ENCODE measurements around the gene LUC7L2. TPM values are rescaled to one million over a fixed set of nuclear protein-coding genes. Genes with fewer than 3 reads are reported as not detected.
"Not testable (repeated sequence)": the region's sequence is repeated elsewhere in the genome, so short reads cannot be mapped to it uniquely, and the experiment has no call there.

The LUC7L2 gene
- total RNA-seq, 4 donors from 2014 or later, result 125 to 179 (median 145) TPM

GRCh38 chr7:139424004-139424403 lies 64.3 kb downstream of the LUC7L2 start:
- Histone ChIP-seq H3K36me3 (peaks cover 14 to 29% of the 10 kb centered on the region in 2 donors), H3K4me1 (peaks cover 19 to 25% of the 10 kb centered on the region in 2 donors), H3K9me3 (no peaks in the 10 kb centered on the region), H3K27me3 (no peaks in the 10 kb centered on the region), H3K27ac (peak overlapping the region in 1 of 3 donors; percentile 51), H3K4me3 (replicated peaks in 1 of 3) (no peak overlapping the region)
- DNase-seq, result no peak
- intact Hi-C loops (cut with DNase I), result no loop called here
- WGBS, 2 donors, result 88% methylated on average over 4 of the region's 4 CpGs
- TF ChIP-seq CTCF (IDR thresholded peaks at IDR 0.05) (no peak), POLR2A (IDR thresholded peaks at IDR 0.05) (no peak)

GRCh38 chr7:139425701-139426100 lies 66.0 kb downstream of the LUC7L2 start:
- Histone ChIP-seq H3K27ac (peak overlapping the region; percentile 60 to 86 (median 85)), H3K4me1 (peaks cover 30 to 39% of the 10 kb centered on the region in 2 donors), H3K36me3 (peaks cover 7 to 12% of the 10 kb centered on the region in 2 donors)
- H3K4me3 ChIP-seq (replicated peaks in 1 of 3); H3K9me3 ChIP-seq; intact Hi-C loops (cut with DNase I); H3K27me3 ChIP-seq: not testable (repeated sequence)
- peak in 1 of 2 donors; percentile 38 for DNase-seq
- WGBS, 2 donors, result 69 to 73% methylated on average over 10 of the region's 10 CpGs

GRCh38 chr7:139426258-139427028 lies 66.7 kb downstream of the LUC7L2 start:
- Histone ChIP-seq H3K4me3 (replicated peaks in 1 of 3) (no peak overlapping the region), H3K4me1 (peaks cover 34 to 46% of the 10 kb centered on the region in 2 donors), H3K36me3 (peaks cover 7 to 10% of the 10 kb centered on the region in 2 donors), H3K27ac (peak overlapping the region; percentile 85 to 97 (median 86)), H3K27me3 (no peaks in the 10 kb centered on the region), H3K9me3 (no peaks in the 10 kb centered on the region)
- peak in 1 of 2 donors; percentile 20 for TF ChIP-seq POLR2A (IDR thresholded peaks at IDR 0.05)
- TF ChIP-seq CTCF (IDR thresholded peaks at IDR 0.05), result no peak
- WGBS, 2 donors, result 41 to 47% methylated on average over 12 of the region's 12 CpGs
- DNase-seq, result peak; percentile 81 to 86
- intact Hi-C loops (cut with DNase I), result no loop called here

GRCh38 chr7:139427029-139427420 lies 67.3 kb downstream of the LUC7L2 start:
- intact Hi-C loops (cut with DNase I), result no loop called here
- no peak for DNase-seq
- H3K9me3 ChIP-seq, result no peaks in the 10 kb centered on the region
- H3K4me3 ChIP-seq (replicated peaks in 1 of 3), result no peak overlapping the region
- 70 to 75% methylated on average over 1 of the region's 1 CpG for WGBS, 2 donors
- H3K27me3 ChIP-seq, result no peaks in the 10 kb centered on the region
- peak overlapping the region; percentile 85 to 97 (median 86) for H3K27ac ChIP-seq
- TF ChIP-seq POLR2A (IDR thresholded peaks at IDR 0.05), result no peak
- TF ChIP-seq CTCF (IDR thresholded peaks at IDR 0.05), result no peak
- peaks cover 40 to 52% of the 10 kb centered on the region in 2 donors for H3K4me1 ChIP-seq
- H3K36me3 ChIP-seq, result peaks cover 7 to 9% of the 10 kb centered on the region in 2 donors

- Histone ChIP-seq H3K4me1 (peaks cover 47 to 60% of the 10 kb centered on the region in 2 donors), H3K36me3 (peaks cover 0 to 1% of the 10 kb centered on the region in 2 donors), H3K27ac (peak overlapping the region; percentile 53 to 86 (median 85)), H3K9me3 (no peaks in the 10 kb centered on the region), H3K4me3 (replicated peaks in 1 of 3) (no peak overlapping the region), H3K27me3 (no peaks in the 10 kb centered on the region)
- intact Hi-C loops (cut with DNase I), result no loop called here
- WGBS, 2 donors, result 93 to 95% methylated on average over 7 of the region's 7 CpGs
- TF ChIP-seq POLR2A (IDR thresholded peaks at IDR 0.05) (no peak), CTCF (IDR thresholded peaks at IDR 0.05) (no peak)
- DNase-seq, result no peak
Observed at GRCh38 chr7:139427788-139428187, 68.1 kb downstream of the LUC7L2 start.

GRCh38 chr7:139429735-139430134 lies 70.0 kb downstream of the LUC7L2 start:
- H3K27ac ChIP-seq, result peak overlapping the region; percentile 92 to 97 (median 96)
- H3K27me3 ChIP-seq; H3K4me3 ChIP-seq (replicated peaks in 1 of 3); H3K9me3 ChIP-seq; intact Hi-C loops (cut with DNase I); H3K36me3 ChIP-seq: not testable (repeated sequence)
- H3K4me1 ChIP-seq, result peaks cover 63 to 77% of the 10 kb centered on the region in 2 donors
- WGBS, 2 donors, result 59 to 62% methylated on average over 14 of the region's 14 CpGs
- peak in 1 of 2 donors; percentile 31 for DNase-seq
